A673 (cell line): ENCODE results near the gene ACAP2. TPM values are rescaled to one million over a fixed set of nuclear protein-coding genes. Genes with fewer than 3 reads are reported as not detected.

Experiments used
- BruUV-seq: library from RNA; stranded (reverse); fragments of 400-500 nt; replicated peaks from 2 replicates; lab custom pipeline; 2021; lab: Mats Ljungman, UMichigan
- CTCF ChIA-PET: fragments of 300-600 bp; sonication (Branson Sonifier 250); formaldehyde crosslinking; loops from one replicate; lab custom pipeline; 2022; ENCODE audit warnings: antibody characterized with exemption; lab: Charles Lee
- POLR2A ChIA-PET: fragments of 300-600 bp; sonication (Branson Sonifier 250); formaldehyde crosslinking; loops from one replicate; lab custom pipeline; 2022; ENCODE audit warnings: antibody characterized with exemption; ENCODE audit not compliant: low non-redundant PET; lab: Charles Lee
- DNase-seq: peaks from one replicate; pipeline ENCODE4 v3.0.0-alpha.2; 2015; ENCODE audit warnings: low spot score
- H3K27ac ChIP-seq: fragments of 200-600 bp; sonication (generic); 2 replicates; pipeline ENCODE4 v1.5.1; 2016; ENCODE audit warnings: mixed run types, low read depth, mild to moderate bottlenecking, mixed read lengths, antibody characterized with exemption, low read length; ENCODE audit not compliant: poor library complexity, severe bottlenecking
- H3K27me3 ChIP-seq: fragments of 200-600 bp; sonication (generic); replicated peaks from 2 replicates; pipeline ENCODE4 v1.6.1; 2017; ENCODE audit warnings: mixed run types, low read depth, mild to moderate bottlenecking, mixed read lengths, antibody characterized with exemption, low read length; ENCODE audit not compliant: insufficient read depth, poor library complexity
- H3K36me3 ChIP-seq: fragments of 200-600 bp; sonication (generic); 2 replicates; pipeline ENCODE4 v1.6.1; 2016; ENCODE audit warnings: mixed run types, mild to moderate bottlenecking, mixed read lengths, antibody characterized with exemption, low read length; ENCODE audit not compliant: insufficient read depth, poor library complexity, severe bottlenecking
- H3K4me1 ChIP-seq: fragments of 200-600 bp; sonication (generic); 2 replicates; pipeline ENCODE4 v1.6.1; 2017; ENCODE audit warnings: mixed run types, mild to moderate bottlenecking, mixed read lengths, antibody characterized with exemption, low read length; ENCODE audit not compliant: insufficient read depth, poor library complexity, severe bottlenecking
- H3K4me3 ChIP-seq: fragments of 200-600 bp; sonication (generic); 2 replicates; pipeline ENCODE4 v1.5.1; 2016; ENCODE audit warnings: low read depth, mixed run types, mild to moderate bottlenecking, mixed read lengths, low read length; ENCODE audit not compliant: poor library complexity, severe bottlenecking
- H3K9me3 ChIP-seq: fragments of 200-600 bp; sonication (generic); 2 replicates; pipeline ENCODE4 v1.6.1; 2016; ENCODE audit warnings: mixed run types, low read depth, mild to moderate bottlenecking, mixed read lengths, antibody characterized with exemption, low read length; ENCODE audit not compliant: poor library complexity, severe bottlenecking
- CTCF ChIP-seq: fragments of 300-800, 200-600 bp; sonication (generic); conservative IDR thresholded peaks from 2 replicates; pipeline ENCODE4 v1.5.1; 2017; ENCODE audit warnings: low read depth, mild to moderate bottlenecking, antibody characterized with exemption, low read length, moderate library complexity, mixed read lengths
- EZH2 ChIP-seq: fragments of 200-600 bp; sonication (generic); IDR thresholded peaks from 2 replicates; pipeline ENCODE4 v1.6.1; 2017; ENCODE audit warnings: borderline replicate concordance, low read depth, mild to moderate bottlenecking, mixed read lengths, antibody characterized with exemption, low read length; ENCODE audit not compliant: poor library complexity, severe bottlenecking
- intact Hi-C: fragments of 100-400 bp; cut with micrococcal nuclease; formaldehyde crosslinking; loops from one replicate; pipeline ENCODE4 v1.10.0; 2022; ENCODE audit not compliant: unreplicated experiment
- total RNA-seq: library from RNA; stranded (reverse); gene quantifications from 2 replicates; pipeline ENCODE4 v1.2.3, GENCODE V29; 2021

Gene ACAP2
- total RNA-seq, 1 experiment from 2014 or later = 47.4 TPM

- H3K36me3 ChIP-seq = no peaks in the 10 kb centered on the region
- BruUV-seq = no TSS peak
Measured at GRCh38 chr3:195397524-195397923, 45.3 kb downstream of the ACAP2 start.

GRCh38 chr3:195395208-195395816 lies 47.5 kb downstream of the ACAP2 start:
- Histone ChIP-seq H3K27me3 (no peaks in the 10 kb centered on the region), H3K9me3 (no peaks in the 10 kb centered on the region), H3K4me3 (no peak overlapping the region), H3K4me1 (peaks cover 13% of the 10 kb centered on the region), H3K27ac (no peak overlapping the region), H3K36me3 (no peaks in the 10 kb centered on the region)
- BruUV-seq = no TSS peak
- TF ChIP-seq EZH2 (no peak), CTCF (no peak)
- no peak for DNase-seq
- POLR2A ChIA-PET = no interaction called here
- intact Hi-C loops = no loop called here
- CTCF ChIA-PET = no interaction called here

More at GRCh38 chr3:195397524-195397923, 45.3 kb downstream of the ACAP2 start:
- intact Hi-C loops = no loop called here
- Histone ChIP-seq H3K4me3 (no peak overlapping the region), H3K27ac (peak overlapping the region; percentile 19), H3K4me1 (peaks cover 20% of the 10 kb centered on the region), H3K9me3 (no peaks in the 10 kb centered on the region), H3K27me3 (no peaks in the 10 kb centered on the region)
- DNase-seq = no peak
- CTCF ChIA-PET = no interaction called here
- TF ChIP-seq EZH2 (no peak), CTCF (no peak)
- POLR2A ChIA-PET = interaction anchor here (0.6 to 0.7 kb wide), 2 partner anchors 43 to 79 kb away, joined by 3 to 8 read pairs; no protein-coding TSS in a partner anchor

DNA sequence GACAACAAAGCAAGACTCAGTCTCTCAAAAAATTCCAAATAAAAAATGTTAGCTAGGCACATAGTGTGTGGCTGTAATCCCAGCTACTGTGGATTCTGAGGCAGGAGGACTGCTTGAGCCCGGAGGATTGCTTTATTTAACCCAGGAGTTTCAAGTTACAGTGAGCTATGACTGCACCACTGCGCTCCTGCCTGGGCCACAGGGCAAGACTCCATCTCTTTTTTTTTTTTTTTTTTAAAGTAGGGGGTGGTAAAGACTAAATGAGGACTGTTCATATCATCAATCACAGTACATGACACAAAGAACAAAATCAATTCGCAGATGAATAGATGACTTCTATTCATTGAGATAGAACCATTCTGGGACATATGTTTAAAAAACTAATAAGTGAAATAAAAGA lies 48.1 kb downstream of the ACAP2 start:
- H3K4me1 ChIP-seq = peaks cover 13% of the 10 kb centered on the region
- no peak for DNase-seq
- H3K27ac ChIP-seq = no peak overlapping the region
- TF ChIP-seq CTCF = no peak
- TF ChIP-seq EZH2 = no peak
- H3K4me3 ChIP-seq = no peak overlapping the region
- intact Hi-C loops = no loop called here
- no peaks in the 10 kb centered on the region for H3K27me3 ChIP-seq
- no TSS peak for BruUV-seq
- H3K36me3 ChIP-seq = no peaks in the 10 kb centered on the region
- ChIA-PET POLR2A (interaction anchor here (0.6 kb wide), 1 partner anchor 326 kb away, joined by 3 read pairs; no protein-coding TSS in a partner anchor), CTCF (no interaction called here)
- no peaks in the 10 kb centered on the region for H3K9me3 ChIP-seq
